Hematopoietic multipotent progenitor cell treated with erythropoietin and hydrocortisone succinate and interleukin-3 and kit ligand, for 15 days (in vitro differentiated cells): ENCODE results near the gene TANC1.

Source experiments
- DNase-seq: peaks from one replicate; pipeline ENCODE4 v3.0.0-alpha.2; 2015; ENCODE audit warnings: low spot score

Gene TANC1

GRCh38 chr2:158962074-158962473, 6.4 kb upstream of the TANC1 start:
- DNase-seq = no peak

- no peak for DNase-seq
Observed at GRCh38 chr2:158963071-158963470, 5.4 kb upstream of the TANC1 start.

GRCh38 chr2:158965107-158965506, 3.3 kb upstream of the TANC1 start:
- no peak for DNase-seq

DNA sequence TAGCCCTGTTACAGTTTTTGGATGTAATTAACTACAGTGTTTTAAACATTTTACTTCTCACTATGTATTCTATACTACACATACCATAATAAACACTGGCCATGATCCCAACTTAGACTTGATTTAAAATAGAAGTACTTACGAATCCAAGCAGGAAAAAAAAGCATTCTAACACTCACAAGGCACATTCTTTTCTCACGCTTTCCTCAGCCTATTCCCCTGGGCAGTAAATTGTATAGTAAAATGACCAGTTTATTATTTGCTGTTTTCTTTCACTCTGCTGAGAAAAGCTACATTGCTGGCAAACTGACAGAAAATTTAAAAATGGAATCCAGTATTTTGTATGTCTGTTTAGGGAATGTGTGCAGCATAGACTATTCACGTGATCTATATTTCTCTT, 2.8 kb upstream of the TANC1 start:
- no peak for DNase-seq

GRCh38 chr2:158966312-158966711, 2.1 kb upstream of the TANC1 start:
- DNase-seq = no peak

GRCh38 chr2:158967114-158967730, 1.2 kb upstream of the TANC1 start:
- DNase-seq = no peak

- DNase-seq = no peak
Observed at GRCh38 chr2:158967731-158968395, 577 bp upstream of the TANC1 start.

DNA sequence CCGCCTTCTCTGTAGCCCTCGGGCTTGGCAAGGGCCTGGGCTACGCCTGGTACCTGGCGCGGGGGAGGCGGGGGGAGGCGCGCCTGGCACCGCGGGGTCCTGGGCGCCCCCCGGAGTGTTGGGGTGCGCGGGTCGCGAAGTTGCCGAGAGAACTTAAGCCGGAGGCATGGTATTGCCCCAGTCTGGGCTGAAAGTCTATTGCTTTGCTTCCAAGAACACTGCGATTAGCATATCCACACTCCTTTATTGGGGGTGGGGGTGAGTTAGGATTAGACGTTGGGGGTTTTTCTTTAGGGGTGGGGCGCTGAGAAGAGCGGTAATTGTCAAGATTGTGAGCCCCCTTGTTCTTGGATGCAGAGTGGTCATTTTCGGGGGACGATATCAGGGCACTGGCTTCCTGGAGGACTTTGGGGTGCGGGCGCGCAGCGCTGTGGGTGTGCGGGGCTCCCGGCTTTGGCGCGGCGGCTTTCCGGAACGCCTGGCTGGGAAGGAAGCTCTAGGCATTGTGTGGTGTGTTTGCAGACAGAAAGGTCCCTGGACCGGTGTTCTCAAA, 798 bp downstream of the TANC1 start:
- DNase-seq = no peak

DNA sequence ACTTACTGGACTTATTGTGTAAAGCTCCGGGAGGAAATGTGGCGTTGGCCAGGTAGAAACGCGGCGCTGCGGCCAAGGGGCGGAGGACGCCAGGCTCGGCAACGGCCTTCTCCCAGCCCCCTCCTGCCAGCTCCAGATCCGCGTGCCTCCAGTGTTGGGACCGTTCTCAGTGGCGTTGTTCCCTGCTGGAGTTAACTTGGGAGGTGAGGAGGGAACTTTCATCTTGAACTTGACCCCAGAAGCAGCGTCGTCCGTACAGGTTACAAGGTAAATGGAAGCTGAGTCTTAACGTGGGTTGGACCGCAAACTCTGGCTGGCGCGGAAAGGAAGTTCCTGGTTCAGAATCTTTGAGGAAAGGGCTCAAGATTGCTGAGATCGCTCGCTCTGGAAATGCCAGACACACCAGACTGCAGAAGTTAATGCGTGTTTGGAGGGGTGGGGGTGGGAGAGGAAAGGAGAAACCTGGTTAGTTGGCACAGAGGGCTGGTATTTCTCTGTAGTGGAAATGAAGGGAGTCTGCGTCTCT, 1.3 kb downstream of the TANC1 start:
- no peak for DNase-seq

DNA sequence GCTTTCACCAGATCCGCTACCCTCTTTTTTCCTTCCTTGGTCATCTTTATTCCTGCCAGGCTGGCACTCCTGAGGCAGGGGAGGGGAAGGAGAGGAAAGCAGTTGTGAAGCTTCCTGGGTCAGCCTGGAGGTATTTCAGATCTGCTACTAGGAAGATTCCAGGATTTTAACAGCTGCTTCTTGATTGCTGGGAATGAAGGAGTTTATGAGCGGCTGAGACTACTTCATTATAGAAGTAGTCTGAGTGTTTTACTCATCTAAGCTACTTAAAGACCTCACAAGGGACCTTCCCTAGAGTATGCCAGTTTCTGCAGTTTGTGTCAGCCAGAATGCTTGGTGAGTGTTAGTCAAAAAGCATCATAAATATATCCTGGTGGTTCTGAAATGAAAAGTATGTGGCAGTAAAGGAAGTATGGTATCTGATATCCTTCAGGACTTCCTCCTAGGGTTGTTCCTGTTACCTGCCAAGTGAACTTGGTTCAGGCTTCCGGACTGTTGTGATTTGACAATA, 1.9 kb downstream of the TANC1 start:
- no peak for DNase-seq

DNA sequence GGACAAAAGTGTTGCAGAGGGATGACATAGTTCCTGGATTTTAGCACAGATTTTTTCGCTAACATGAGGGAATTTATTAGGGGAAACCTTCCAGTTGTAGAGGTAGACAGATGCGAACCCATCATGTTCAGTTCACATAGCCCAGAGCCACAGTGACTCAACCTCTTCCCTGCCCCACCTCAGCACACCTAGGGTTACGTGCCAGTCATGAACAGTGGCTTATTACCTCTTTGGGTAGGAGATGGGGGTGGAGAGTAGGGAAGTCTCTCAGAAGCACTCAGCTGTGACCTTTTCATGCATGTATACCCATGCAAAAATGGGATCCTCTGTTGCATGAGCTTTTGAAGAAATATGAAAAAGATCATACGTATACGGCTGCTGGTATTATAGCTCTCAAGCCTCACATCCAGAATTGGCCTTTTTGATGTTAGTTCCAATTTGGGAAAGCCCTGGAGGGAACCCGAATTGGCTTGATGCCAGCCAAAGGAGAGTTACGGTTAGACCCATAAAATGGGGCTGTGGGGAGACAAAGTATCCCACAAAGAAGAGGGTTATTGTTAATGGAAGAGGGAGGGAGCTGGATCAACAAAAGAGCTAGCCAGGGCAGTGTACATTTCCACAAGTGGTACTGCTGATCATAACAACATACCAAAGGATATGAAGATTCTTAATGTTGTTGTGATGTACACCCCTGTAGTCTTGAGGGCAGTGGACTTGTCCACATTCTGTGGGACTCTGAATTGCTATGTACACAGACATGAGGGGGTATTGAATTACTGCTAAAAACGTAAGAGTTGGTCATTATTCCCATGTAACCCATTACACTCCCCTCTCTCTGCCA, 4.9 kb downstream of the TANC1 start:
- no peak for DNase-seq

DNA sequence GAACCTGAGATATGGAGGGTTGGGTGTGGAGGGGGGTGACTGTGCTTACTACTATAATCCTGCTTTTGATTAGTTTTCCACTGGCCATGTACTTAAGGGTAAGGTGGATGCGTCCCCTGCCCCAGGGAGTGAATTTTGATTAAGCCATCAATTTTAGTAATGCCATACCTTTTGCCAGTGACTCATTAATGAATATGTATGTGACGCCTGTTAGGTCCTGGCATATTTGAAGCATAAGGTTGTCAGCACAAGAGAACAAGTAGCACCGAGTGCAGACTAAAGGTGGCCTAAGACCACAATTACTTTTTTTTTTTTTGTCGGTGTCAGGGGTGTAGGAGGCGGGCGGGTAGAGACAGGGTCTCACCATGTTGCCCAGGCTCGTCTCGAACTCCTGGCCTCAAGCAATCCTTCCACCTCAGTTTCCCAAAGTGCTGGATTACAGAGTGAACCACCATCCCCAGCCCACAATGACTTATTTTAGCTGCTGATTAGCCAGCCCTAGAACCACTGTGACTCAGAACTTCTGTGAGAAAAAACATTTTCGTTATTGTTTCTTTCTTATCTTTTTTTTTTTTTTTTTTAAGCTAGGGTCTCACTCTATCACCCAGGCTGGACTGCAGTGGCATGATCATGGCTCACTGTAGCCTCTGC, 7.0 kb downstream of the TANC1 start:
- no peak for DNase-seq

GRCh38 chr2:158979772-158980171, 11.3 kb downstream of the TANC1 start:
- no peak for DNase-seq

DNA sequence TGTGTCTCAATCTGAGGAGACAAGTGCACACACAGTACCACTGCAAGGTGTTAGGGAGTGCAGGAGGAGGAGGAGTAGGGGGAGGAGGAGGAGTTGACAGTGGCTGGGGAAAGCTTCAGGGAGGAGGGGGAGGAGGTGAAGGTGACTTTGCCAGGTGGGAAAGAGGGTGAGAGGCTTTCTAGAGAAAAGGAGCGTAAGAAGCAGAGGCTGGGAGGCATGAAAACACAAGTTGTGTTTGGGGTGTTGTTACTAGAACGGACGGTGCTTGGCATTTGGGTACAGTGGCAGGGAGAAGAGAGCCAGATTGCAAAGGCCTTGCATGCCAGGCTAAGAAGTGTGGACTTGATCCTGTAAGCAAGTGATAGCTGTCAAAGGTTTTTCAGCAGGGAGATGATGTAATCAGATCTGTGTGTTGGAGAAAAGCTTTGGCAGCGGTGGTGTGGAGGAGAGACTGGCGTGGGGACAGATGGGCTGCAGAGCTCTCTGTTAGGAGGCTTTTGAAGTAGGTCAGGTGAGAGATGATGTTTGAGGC, 16.2 kb downstream of the TANC1 start:
- no peak for DNase-seq

GRCh38 chr2:158988501-158988900, 20.1 kb downstream of the TANC1 start:
- no peak for DNase-seq

- DNase-seq = no peak
Observed at GRCh38 chr2:158989165-158989564, 20.7 kb downstream of the TANC1 start.

DNA sequence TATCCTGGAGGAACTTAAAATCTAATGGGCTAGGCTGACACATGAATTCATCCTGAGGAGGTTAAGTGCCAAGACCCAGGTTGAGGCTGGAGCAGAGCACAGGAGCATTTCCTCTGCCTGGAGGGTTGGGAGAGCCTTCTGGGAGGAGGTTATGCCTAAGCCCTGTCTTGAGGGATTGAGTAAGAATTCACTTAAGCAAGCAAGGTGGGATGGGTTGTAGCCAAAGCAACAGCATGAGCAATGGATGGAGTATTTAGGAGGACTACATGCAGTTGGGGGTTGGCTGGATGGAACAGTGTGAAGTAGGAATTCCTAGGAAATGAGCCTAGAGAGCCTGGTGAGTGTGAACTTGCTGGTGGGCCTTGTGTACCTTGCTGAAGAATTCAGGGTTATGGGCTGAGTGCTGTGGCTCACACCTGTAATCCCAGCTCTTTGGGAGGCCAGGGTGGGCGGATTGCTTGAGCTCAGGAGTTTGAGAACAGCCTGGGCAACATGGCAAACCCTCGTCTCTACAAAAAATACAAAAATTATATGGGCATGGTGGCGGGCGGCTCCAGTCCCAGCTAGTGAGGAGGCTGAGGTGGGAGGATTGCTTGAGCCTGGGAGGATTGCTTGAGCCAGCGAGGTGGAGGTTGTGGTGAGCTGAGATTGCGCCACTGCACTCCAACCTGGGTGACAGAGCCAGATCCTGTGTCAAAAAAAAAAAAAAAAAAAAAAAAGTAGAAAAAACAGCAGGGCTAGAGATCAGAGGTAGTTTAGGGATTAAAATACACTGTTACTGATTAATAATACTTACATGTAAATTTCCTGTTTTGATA, 22.2 kb downstream of the TANC1 start:
- DNase-seq = no peak

GRCh38 chr2:158993030-158993429, 24.6 kb downstream of the TANC1 start:
- no peak for DNase-seq

GRCh38 chr2:158993721-158994587, 25.5 kb downstream of the TANC1 start:
- no peak for DNase-seq
